A673 (cell line): Measurements from ENCODE around the gene CEBPE.

Source experiments
- EZH2 ChIP-seq: fragments of 200-600 bp; sonication (generic); IDR thresholded peaks from 2 replicates; pipeline ENCODE4 v1.6.1; 2017; ENCODE audit warnings: borderline replicate concordance, low read depth, mild to moderate bottlenecking, mixed read lengths, antibody characterized with exemption, low read length; ENCODE audit not compliant: poor library complexity, severe bottlenecking
- TF ChIP-seq, protein P1 (sequence below): fragments of 300-800, 200-600 bp; sonication (generic); conservative IDR thresholded peaks from 2 replicates; pipeline ENCODE4 v1.5.1; 2017; ENCODE audit warnings: low read depth, mild to moderate bottlenecking, antibody characterized with exemption, low read length, moderate library complexity, mixed read lengths

DNA sequence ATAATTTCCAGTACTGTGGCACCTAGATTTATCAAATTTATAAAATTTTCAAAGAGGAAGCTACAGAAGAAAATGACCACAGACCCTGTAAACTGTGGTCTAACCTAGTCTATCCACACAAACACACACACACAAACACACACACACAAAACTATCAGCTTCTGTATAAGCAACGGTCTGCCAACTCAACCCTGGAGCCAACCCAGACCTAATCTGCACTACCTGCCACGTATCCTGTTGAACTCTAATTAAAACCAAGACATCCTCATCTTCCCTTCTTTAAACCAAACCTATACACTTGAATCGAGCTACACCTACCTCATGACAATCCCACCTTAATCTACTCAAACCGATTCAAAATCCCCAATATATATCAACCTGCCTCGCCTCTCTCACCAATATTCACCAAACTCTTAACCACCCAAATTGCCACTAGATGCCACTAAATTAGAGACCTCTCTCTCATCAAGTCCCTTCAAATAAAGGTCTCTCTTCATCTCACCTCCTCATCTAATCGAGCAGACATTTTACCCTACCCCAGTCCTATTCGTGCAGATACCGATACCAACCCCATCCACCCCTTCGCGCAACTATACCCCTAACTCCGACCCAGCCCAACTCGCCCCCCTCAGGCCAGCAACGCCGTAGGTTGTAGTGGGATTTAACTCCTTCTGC, 24.9 kb downstream of the CEBPE start:
- TF ChIP-seq, protein P1, sequence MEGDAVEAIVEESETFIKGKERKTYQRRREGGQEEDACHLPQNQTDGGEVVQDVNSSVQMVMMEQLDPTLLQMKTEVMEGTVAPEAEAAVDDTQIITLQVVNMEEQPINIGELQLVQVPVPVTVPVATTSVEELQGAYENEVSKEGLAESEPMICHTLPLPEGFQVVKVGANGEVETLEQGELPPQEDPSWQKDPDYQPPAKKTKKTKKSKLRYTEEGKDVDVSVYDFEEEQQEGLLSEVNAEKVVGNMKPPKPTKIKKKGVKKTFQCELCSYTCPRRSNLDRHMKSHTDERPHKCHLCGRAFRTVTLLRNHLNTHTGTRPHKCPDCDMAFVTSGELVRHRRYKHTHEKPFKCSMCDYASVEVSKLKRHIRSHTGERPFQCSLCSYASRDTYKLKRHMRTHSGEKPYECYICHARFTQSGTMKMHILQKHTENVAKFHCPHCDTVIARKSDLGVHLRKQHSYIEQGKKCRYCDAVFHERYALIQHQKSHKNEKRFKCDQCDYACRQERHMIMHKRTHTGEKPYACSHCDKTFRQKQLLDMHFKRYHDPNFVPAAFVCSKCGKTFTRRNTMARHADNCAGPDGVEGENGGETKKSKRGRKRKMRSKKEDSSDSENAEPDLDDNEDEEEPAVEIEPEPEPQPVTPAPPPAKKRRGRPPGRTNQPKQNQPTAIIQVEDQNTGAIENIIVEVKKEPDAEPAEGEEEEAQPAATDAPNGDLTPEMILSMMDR, result peak; percentile 41
- TF ChIP-seq EZH2, result no peak
